ENCODE results near the gene CARMIL3.

CARMIL3 gene

GRCh38 chr14:24051176-24051788 lies 527 bp upstream of the CARMIL3 start:
- H3K4me3 ChIP-seq (ENCODE audit: low read length), result peak overlapping the region; percentile 91
- peak overlapping the region; percentile 96 for H3K9ac ChIP-seq (ENCODE audit: low read length)
- no peaks in the 10 kb centered on the region for H3K36me3 ChIP-seq (replicated peaks; ENCODE audit: low read depth, low read length)
- peak overlapping the region; percentile 93 for H3K4me2 ChIP-seq (ENCODE audit: low read length)
- no peaks in the 10 kb centered on the region for H3K79me2 ChIP-seq (ENCODE audit: low read length)
- no peaks in the 10 kb centered on the region for H3K27me3 ChIP-seq (ENCODE audit: low read depth, low read length)
- TF ChIP-seq CTCF (IDR thresholded peaks at IDR 0.05; ENCODE audit: low read depth, low read length), result no peak
- TF ChIP-seq EZH2phosphoT487 (IDR thresholded peaks at IDR 0.05; ENCODE audit: low read depth), result no peak
- H3K9me3 ChIP-seq (ENCODE audit: insufficient read depth, low read length), result no peaks in the 10 kb centered on the region
- peaks cover 5% of the 10 kb centered on the region; the same call in 1 of the 2 replicates for H4K20me1 ChIP-seq (ENCODE audit: insufficient read depth, low read length)
- H3K27ac ChIP-seq (ENCODE audit: low read length), result peak overlapping the region; percentile 66
- peak overlapping the region; percentile 89 for H2AFZ ChIP-seq (ENCODE audit: low read depth, low read length)
- peaks cover 31% of the 10 kb centered on the region for H3K4me1 ChIP-seq (ENCODE audit: low read length)

GRCh38 chr14:24052656-24053547 lies 1.1 kb downstream of the CARMIL3 start:
- no peak overlapping the region for H3K27ac ChIP-seq (ENCODE audit: low read length)
- H2AFZ ChIP-seq (ENCODE audit: low read depth, low read length), result no peak overlapping the region
- H4K20me1 ChIP-seq (ENCODE audit: insufficient read depth, low read length), result peaks cover 5% of the 10 kb centered on the region; the same call in 1 of the 2 replicates
- TF ChIP-seq EZH2phosphoT487 (IDR thresholded peaks at IDR 0.05; ENCODE audit: low read depth), result no peak
- TF ChIP-seq CTCF (IDR thresholded peaks at IDR 0.05; ENCODE audit: low read depth, low read length), result no peak
- no peaks in the 10 kb centered on the region for H3K27me3 ChIP-seq (ENCODE audit: low read depth, low read length)
- H3K79me2 ChIP-seq (ENCODE audit: low read length), result no peaks in the 10 kb centered on the region
- peak overlapping the region; percentile 96; the same call in 1 of the 2 replicates for H3K9ac ChIP-seq (ENCODE audit: low read length)
- no peaks in the 10 kb centered on the region for H3K36me3 ChIP-seq (replicated peaks; ENCODE audit: low read depth, low read length)
- H3K9me3 ChIP-seq (ENCODE audit: insufficient read depth, low read length), result no peaks in the 10 kb centered on the region
- H3K4me1 ChIP-seq (ENCODE audit: low read length), result peaks cover 31% of the 10 kb centered on the region
- peak overlapping the region; percentile 93 for H3K4me2 ChIP-seq (ENCODE audit: low read length)
- peak overlapping the region; percentile 91 for H3K4me3 ChIP-seq (ENCODE audit: low read length)

GRCh38 chr14:24053548-24054323 lies 1.9 kb downstream of the CARMIL3 start:
- Histone ChIP-seq H4K20me1 (ENCODE audit: insufficient read depth, low read length) (peaks cover 5% of the 10 kb centered on the region; the same call in 1 of the 2 replicates), H3K4me1 (ENCODE audit: low read length) (peaks cover 28% of the 10 kb centered on the region), H3K27ac (ENCODE audit: low read length) (no peak overlapping the region), H3K9me3 (ENCODE audit: insufficient read depth, low read length) (no peaks in the 10 kb centered on the region), H3K4me2 (ENCODE audit: low read length) (no peak overlapping the region), H3K79me2 (ENCODE audit: low read length) (no peaks in the 10 kb centered on the region), H3K36me3 (replicated peaks; ENCODE audit: low read depth, low read length) (no peaks in the 10 kb centered on the region), H3K9ac (ENCODE audit: low read length) (no peak overlapping the region), H2AFZ (ENCODE audit: low read depth, low read length) (no peak overlapping the region), H3K4me3 (ENCODE audit: low read length) (no peak overlapping the region), H3K27me3 (ENCODE audit: low read depth, low read length) (no peaks in the 10 kb centered on the region)
- TF ChIP-seq CTCF (IDR thresholded peaks at IDR 0.05; ENCODE audit: low read depth, low read length) (no peak), EZH2phosphoT487 (IDR thresholded peaks at IDR 0.05; ENCODE audit: low read depth) (no peak)

- Histone ChIP-seq H3K4me2 (ENCODE audit: low read length) (no peak overlapping the region), H3K9me3 (ENCODE audit: insufficient read depth, low read length) (no peaks in the 10 kb centered on the region), H3K4me3 (ENCODE audit: low read length) (no peak overlapping the region), H2AFZ (ENCODE audit: low read depth, low read length) (no peak overlapping the region), H3K4me1 (ENCODE audit: low read length) (peaks cover 23% of the 10 kb centered on the region), H3K27ac (ENCODE audit: low read length) (no peak overlapping the region), H4K20me1 (ENCODE audit: insufficient read depth, low read length) (peaks cover 5% of the 10 kb centered on the region; the same call in 1 of the 2 replicates), H3K27me3 (ENCODE audit: low read depth, low read length) (no peaks in the 10 kb centered on the region), H3K79me2 (ENCODE audit: low read length) (no peaks in the 10 kb centered on the region), H3K9ac (ENCODE audit: low read length) (no peak overlapping the region), H3K36me3 (replicated peaks; ENCODE audit: low read depth, low read length) (no peaks in the 10 kb centered on the region)
- no peak for TF ChIP-seq EZH2phosphoT487 (IDR thresholded peaks at IDR 0.05; ENCODE audit: low read depth)
- TF ChIP-seq CTCF (IDR thresholded peaks at IDR 0.05; ENCODE audit: low read depth, low read length), result no peak
Observed at GRCh38 chr14:24054324-24054641, 2.5 kb downstream of the CARMIL3 start.
